Neuronal stem cell (in vitro differentiated cells): ENCODE data around the gene EFNA5.

ENCODE experiments used
- DNase-seq: peaks from one replicate; pipeline ENCODE4 v3.0.0-alpha.2; 2013; ENCODE audit warnings: low spot score
- H2AFZ ChIP-seq: one replicate; pipeline ENCODE4 v1.6.1; 2013; ENCODE audit warnings: mild to moderate bottlenecking, low read length, inconsistent platforms
- H2AK5ac ChIP-seq: 2 replicates; pipeline ENCODE4 v1.6.1; 2013; ENCODE audit warnings: low read depth, mild to moderate bottlenecking, inconsistent platforms, low read length, moderate library complexity, mixed read lengths
- H2BK120ac ChIP-seq: 2 replicates; pipeline ENCODE4 v1.6.1; 2013; ENCODE audit warnings: low read depth, mild to moderate bottlenecking, inconsistent platforms, low read length, moderate library complexity, mixed read lengths
- H2BK12ac ChIP-seq: one replicate; pipeline ENCODE4 v1.6.1; 2013; ENCODE audit warnings: low read length, inconsistent platforms
- H2BK15ac ChIP-seq: 2 replicates; pipeline ENCODE4 v1.6.1; 2013; ENCODE audit warnings: mild to moderate bottlenecking, low read length, inconsistent platforms, mixed read lengths
- H2BK5ac ChIP-seq: one replicate; pipeline ENCODE4 v1.6.1; 2013; ENCODE audit warnings: inconsistent platforms, mild to moderate bottlenecking, low read length, moderate library complexity
- H3K14ac ChIP-seq: one replicate; pipeline ENCODE4 v1.6.1; 2013; ENCODE audit warnings: low read length, inconsistent platforms
- H3K18ac ChIP-seq: 2 replicates; pipeline ENCODE4 v1.6.1; 2013; ENCODE audit warnings: low read length, inconsistent platforms
- H3K23ac ChIP-seq: 2 replicates; pipeline ENCODE4 v1.6.1; 2013; ENCODE audit warnings: low read depth, mild to moderate bottlenecking, mixed read lengths, low read length, inconsistent platforms; ENCODE audit not compliant: poor library complexity
- H3K27ac ChIP-seq: replicated peaks from 3 replicates; pipeline ENCODE4 v1.5.1; 2013; ENCODE audit warnings: low read length, inconsistent platforms
- H3K27me3 ChIP-seq, 3 experiments: 2 replicates each; pipeline ENCODE4 v1.6.1; 2013; ENCODE audit warnings: low read length in 3 of 3, mild to moderate bottlenecking in 2 of 3, inconsistent platforms in 1 of 3, low read depth in 1 of 3, mixed read lengths in 1 of 3, moderate library complexity in 1 of 3; ENCODE audit not compliant: control insufficient read depth in 3 of 3, insufficient read depth in 3 of 3
- H3K36me3 ChIP-seq, 2 donors: replicated peaks in 1 of 2; 2 replicates each; pipeline ENCODE4 v1.6.1; 2013; ENCODE audit warnings: low read length in 2 of 2; ENCODE audit not compliant: control insufficient read depth in 2 of 2, insufficient read depth in 2 of 2
- H3K4ac ChIP-seq: 2 replicates; pipeline ENCODE4 v1.6.1; 2013; ENCODE audit warnings: inconsistent platforms, mild to moderate bottlenecking, low read length, moderate library complexity
- H3K4me1 ChIP-seq, 2 donors: 1 replicate in 1 of 2; 2 replicates in 1 of 2; pipeline ENCODE4 v1.6.1; 2013; ENCODE audit warnings: low read length in 2 of 2, low read depth in 1 of 2; ENCODE audit not compliant: control insufficient read depth in 2 of 2, insufficient read depth in 1 of 2
- H3K4me2 ChIP-seq: one replicate; pipeline ENCODE4 v1.6.1; 2013; ENCODE audit warnings: mild to moderate bottlenecking, low read length, inconsistent platforms; ENCODE audit not compliant: insufficient read depth, poor library complexity, severe bottlenecking
- H3K4me3 ChIP-seq, 2 donors: 2 replicates each; pipeline ENCODE4 v1.5.1; 2013; ENCODE audit warnings: low read length in 2 of 2, mild to moderate bottlenecking in 2 of 2, inconsistent platforms in 1 of 2, moderate library complexity in 1 of 2
- H3K79me1 ChIP-seq: one replicate; pipeline ENCODE4 v1.6.1; 2013; ENCODE audit warnings: low read depth, mild to moderate bottlenecking, inconsistent platforms, low read length, moderate library complexity
- H3K9ac ChIP-seq: one replicate; pipeline ENCODE4 v1.6.1; 2013; ENCODE audit warnings: mild to moderate bottlenecking, low read depth, low read length, inconsistent platforms; ENCODE audit not compliant: poor library complexity
- H3K9me3 ChIP-seq, 2 donors: replicated peaks in 1 of 2; 2 replicates each; pipeline versions ENCODE3 to v1.6.1; 2013; ENCODE audit warnings: low read length in 2 of 2, mild to moderate bottlenecking in 2 of 2, inconsistent platforms in 1 of 2, low read depth in 1 of 2, mixed read lengths in 1 of 2, moderate library complexity in 1 of 2; ENCODE audit not compliant: control insufficient read depth in 2 of 2, insufficient read depth in 1 of 2
- H4K8ac ChIP-seq: one replicate; pipeline ENCODE4 v1.6.1; 2013; ENCODE audit warnings: low read depth, mild to moderate bottlenecking, inconsistent platforms, low read length, moderate library complexity
- H4K91ac ChIP-seq: one replicate; pipeline ENCODE4 v1.6.1; 2013; ENCODE audit warnings: low read length, low read depth, mild to moderate bottlenecking, inconsistent platforms; ENCODE audit not compliant: poor library complexity
- WGBS, 2 donors: extraction: QIAGEN DNeasy Blood & Tissue Kit; methylation state at CpG; one replicate each; pipeline ENCODE4 v1.1.7; 2013; ENCODE audit warnings: missing lambda C conversion rate in 2 of 2, mixed read lengths in 1 of 2; ENCODE audit not compliant: insufficient read length in 2 of 2, insufficient replicate concordance in 1 of 2; ENCODE audit errors: extremely low coverage in 2 of 2; 5-methylcytosine and 5-hydroxymethylcytosine counted together

Gene EFNA5

DNA sequence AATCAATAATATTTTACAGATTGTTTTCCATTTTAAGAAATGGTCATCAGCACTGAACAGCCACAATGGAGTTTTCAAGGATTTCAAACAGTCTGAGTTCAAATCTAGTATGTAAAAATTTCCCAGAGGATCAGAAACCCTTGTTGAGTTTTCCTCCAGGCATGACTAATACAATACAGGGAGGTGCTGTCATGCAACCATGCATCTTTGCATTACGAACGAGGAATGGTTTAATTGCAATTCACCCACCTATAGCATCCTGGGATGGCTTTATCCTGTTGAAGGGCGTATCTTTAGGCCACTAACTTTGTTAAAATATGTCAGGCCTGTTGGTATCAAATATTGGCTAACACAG lies 196.4 kb downstream of the EFNA5 start:
- H3K18ac ChIP-seq = no peak overlapping the region
- peaks cover 1 to 10% of the 10 kb centered on the region in 2 donors for H3K36me3 ChIP-seq
- no peaks in the 10 kb centered on the region for H3K9me3 ChIP-seq
- H3K79me1 ChIP-seq = peaks cover 2% of the 10 kb centered on the region
- H2BK15ac ChIP-seq = no peak overlapping the region
- no peak overlapping the region for H2AFZ ChIP-seq
- H3K4me1 ChIP-seq = peaks cover 24 to 28% of the 10 kb centered on the region in 2 donors
- no peak for DNase-seq
- no peak overlapping the region for H3K9ac ChIP-seq
- no CpG with 5 or more reads among the region's 3 CpGs for WGBS, 2 donors
- H3K4me2 ChIP-seq = no peak overlapping the region
- no peak overlapping the region for H2BK5ac ChIP-seq
- no peak overlapping the region for H4K8ac ChIP-seq
- H3K27me3 ChIP-seq = no peaks in the 10 kb centered on the region
- H3K14ac ChIP-seq = no peak overlapping the region
- no peak overlapping the region for H2BK12ac ChIP-seq
- no peak overlapping the region for H2BK120ac ChIP-seq
- H3K27ac ChIP-seq = no peak overlapping the region
- H3K23ac ChIP-seq = no peak overlapping the region
- no peak overlapping the region for H2AK5ac ChIP-seq
- H4K91ac ChIP-seq = no peak overlapping the region
- H3K4ac ChIP-seq = no peak overlapping the region
- no peak overlapping the region for H3K4me3 ChIP-seq

DNA sequence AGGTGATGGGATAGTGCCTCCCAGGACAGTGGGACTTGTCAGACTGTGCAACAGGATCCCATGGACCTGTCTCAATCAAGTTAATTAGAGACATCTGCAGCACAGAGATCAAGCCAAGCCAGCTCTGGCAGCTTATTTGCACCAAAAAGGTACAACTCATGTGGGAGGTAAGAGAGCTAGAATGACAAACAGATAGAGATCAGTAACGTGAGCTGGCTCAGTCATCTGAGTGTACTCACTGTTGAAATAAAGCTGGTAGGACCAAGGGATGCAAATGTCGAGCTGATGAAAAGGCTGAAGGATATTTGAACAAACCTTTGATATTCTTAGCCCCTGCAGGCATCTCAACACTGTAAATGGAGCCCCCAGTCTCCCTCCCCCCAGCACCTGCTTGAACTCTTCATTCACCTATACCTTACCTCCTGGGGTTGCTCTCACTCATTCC lies 198.1 kb downstream of the EFNA5 start:
- Histone ChIP-seq H3K18ac (no peak overlapping the region), H3K27ac (no peak overlapping the region), H2BK120ac (no peak overlapping the region), H4K91ac (no peak overlapping the region), H3K14ac (no peak overlapping the region), H3K9ac (no peak overlapping the region), H2BK15ac (no peak overlapping the region), H2AK5ac (no peak overlapping the region), H3K79me1 (peaks cover 2% of the 10 kb centered on the region), H3K36me3 (peaks cover 1 to 10% of the 10 kb centered on the region in 2 donors), H3K4me1 (peaks cover 23 to 35% of the 10 kb centered on the region in 2 donors), H2BK5ac (no peak overlapping the region), H3K4me2 (no peak overlapping the region), H4K8ac (no peak overlapping the region), H3K27me3 (no peaks in the 10 kb centered on the region), H3K4me3 (no peak overlapping the region), H2AFZ (no peak overlapping the region), H2BK12ac (no peak overlapping the region), H3K9me3 (no peaks in the 10 kb centered on the region), H3K4ac (no peak overlapping the region), H3K23ac (no peak overlapping the region)
- WGBS, 2 donors = no CpG with 5 or more reads among the region's 2 CpGs
- DNase-seq = no peak

DNA sequence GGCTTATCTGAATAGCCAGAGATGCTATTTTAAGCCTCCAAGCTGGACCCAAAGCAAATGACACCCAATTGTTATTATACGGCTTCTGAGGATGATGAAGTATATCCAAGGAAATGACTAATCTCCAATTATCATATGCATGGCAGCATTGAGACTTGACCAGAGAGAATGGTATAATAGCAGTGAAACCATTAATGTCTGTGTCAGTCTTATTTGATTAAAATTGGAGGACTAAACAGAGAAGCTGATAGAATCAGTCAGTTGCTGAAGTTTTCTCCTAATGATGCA lies 200.5 kb downstream of the EFNA5 start:
- Histone ChIP-seq H3K4me1 (peaks cover 41 to 47% of the 10 kb centered on the region in 2 donors), H3K18ac (no peak overlapping the region), H3K4ac (no peak overlapping the region), H3K9me3 (no peaks in the 10 kb centered on the region), H4K91ac (no peak overlapping the region), H3K36me3 (peaks cover 1 to 10% of the 10 kb centered on the region in 2 donors), H3K27me3 (no peaks in the 10 kb centered on the region), H3K27ac (no peak overlapping the region), H3K9ac (no peak overlapping the region), H3K4me3 (no peak overlapping the region), H2AK5ac (no peak overlapping the region), H3K4me2 (no peak overlapping the region), H2BK5ac (no peak overlapping the region), H2BK15ac (no peak overlapping the region), H2BK120ac (no peak overlapping the region), H2BK12ac (no peak overlapping the region), H2AFZ (no peak overlapping the region), H3K79me1 (peaks cover 5% of the 10 kb centered on the region), H3K23ac (no peak overlapping the region), H3K14ac (no peak overlapping the region), H4K8ac (no peak overlapping the region)
- no peak for DNase-seq
- WGBS, 2 donors = no CpG with 5 or more reads among the region's 1 CpG

DNA sequence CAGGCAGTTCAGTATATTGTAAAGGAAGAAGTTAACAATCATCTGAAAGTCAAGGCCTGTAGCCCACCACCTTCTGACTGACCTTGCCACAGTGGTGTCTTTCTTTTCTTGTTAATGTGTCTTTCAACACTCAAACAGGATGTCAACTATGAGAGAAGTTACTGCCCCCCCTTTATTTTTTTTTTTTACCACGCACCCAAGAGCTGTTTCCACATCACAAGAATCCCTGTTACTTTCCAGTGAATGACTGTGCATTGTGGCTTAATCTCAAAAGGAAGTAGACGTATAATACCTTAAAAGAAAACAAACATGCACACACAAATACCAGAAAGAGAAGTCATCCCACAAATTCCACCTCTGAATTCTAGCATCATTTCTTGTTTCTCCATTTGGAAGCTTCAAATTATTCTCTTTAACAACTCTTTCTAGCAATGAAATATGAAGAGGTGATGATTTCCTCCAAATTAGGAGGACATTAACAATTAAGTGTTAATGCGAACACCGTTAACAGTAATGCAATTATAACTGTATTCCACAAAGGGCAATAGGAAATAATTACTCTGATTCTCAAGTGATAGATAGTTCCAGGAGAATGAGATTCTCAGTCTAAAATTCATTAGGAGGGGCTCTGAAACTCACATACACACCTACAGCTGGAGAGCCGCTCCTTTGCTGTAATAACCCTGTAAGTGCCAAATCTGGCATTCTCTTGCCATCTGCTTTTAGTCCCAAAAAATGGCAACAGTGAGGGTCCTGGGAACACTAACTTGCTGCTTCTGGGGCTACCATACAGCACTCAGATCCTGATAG lies 201.0 kb downstream of the EFNA5 start:
- no peak overlapping the region for H3K27ac ChIP-seq

More for the DNA sequence above, 201.0 kb downstream of the EFNA5 start:
- no peaks in the 10 kb centered on the region for H3K27me3 ChIP-seq
- peaks cover 5% of the 10 kb centered on the region for H3K79me1 ChIP-seq
- DNase-seq = no peak
- H4K8ac ChIP-seq = no peak overlapping the region
- no CpG with 5 or more reads among the region's 5 CpGs for WGBS, 2 donors
- no peak overlapping the region for H2BK12ac ChIP-seq
- no peak overlapping the region for H2BK5ac ChIP-seq
- no peaks in the 10 kb centered on the region for H3K9me3 ChIP-seq
- no peak overlapping the region for H3K4me3 ChIP-seq
- no peak overlapping the region for H2BK120ac ChIP-seq
- no peak overlapping the region for H3K4ac ChIP-seq
- H3K36me3 ChIP-seq = peaks cover 0 to 4% of the 10 kb centered on the region in 2 donors
- H3K4me1 ChIP-seq = peaks cover 45 to 52% of the 10 kb centered on the region in 2 donors
- H2AK5ac ChIP-seq = no peak overlapping the region
- no peak overlapping the region for H3K9ac ChIP-seq
- H3K14ac ChIP-seq = no peak overlapping the region
- no peak overlapping the region for H3K18ac ChIP-seq
- H3K4me2 ChIP-seq = no peak overlapping the region
- H2BK15ac ChIP-seq = no peak overlapping the region
- H2AFZ ChIP-seq = no peak overlapping the region
- H3K23ac ChIP-seq = no peak overlapping the region
- H4K91ac ChIP-seq = no peak overlapping the region
